HepG2 (cell line): ENCODE measurements around the gene COPZ2. TPM values are rescaled to one million over a fixed set of nuclear protein-coding genes. Genes with fewer than 3 reads are reported as not detected.

Source experiments
- ATAC-seq: fragments of 200-7000 bp; cut with Tn5 transposase; 3 replicates; pipeline ENCODE4 v1.9.1; 2020; ENCODE audit warnings: mild to moderate bottlenecking, moderate library complexity
- BruUV-seq: library from RNA; stranded (reverse); fragments of 400-500 nt; replicated peaks from 2 replicates; lab custom pipeline; 2021; lab: Mats Ljungman, UMichigan
- CTCF ChIA-PET: fragments of 300-600 bp; formaldehyde crosslinking; extraction: SDS; loops from one replicate; lab custom pipeline; 2021; ENCODE audit warnings: low total read pairs, inconsistent platforms, low intra/inter-chr PET ratio; lab: Yijun Ruan, JAX
- POLR2A ChIA-PET: fragments of 350-600 bp; sonication (Branson Sonifier 250); formaldehyde crosslinking; loops from one replicate; lab custom pipeline; 2020; ENCODE audit warnings: antibody characterized with exemption, inconsistent platforms; lab: Yijun Ruan, JAX
- DNase-seq: peaks from one replicate; pipeline ENCODE4 v3.0.0-alpha.2; 2015; ENCODE audit warnings: low spot score
- FAIRE-seq: peaks from 3 replicates; lab custom pipeline; 2011; peaks lifted over from hg19 to GRCh38; lab: Jason Lieb, UNC
- H2AFZ ChIP-seq: one replicate; pipeline ENCODE4 v1.6.1; 2011; ENCODE audit warnings: low read length, inconsistent platforms
- H3K27ac ChIP-seq: fragments of 300-600 bp; 3 replicates; pipeline ENCODE4 v1.8.0; 2011; ENCODE audit warnings: mixed run types, mild to moderate bottlenecking, mixed read lengths, low read length, inconsistent platforms; ENCODE audit not compliant: insufficient read depth; ENCODE audit errors: extremely low read length
- H3K27me3 ChIP-seq, 2 experiments: fragments of 200-600 bp in 1 of 2; 2 replicates in 1 of 2; 3 replicates in 1 of 2; pipeline versions ENCODE4 v1.6.0 to v1.8.0; 2011; ENCODE audit warnings: low read length in 2 of 2, mild to moderate bottlenecking in 2 of 2, moderate library complexity in 2 of 2, inconsistent platforms in 1 of 2; ENCODE audit not compliant: insufficient read depth in 2 of 2, control insufficient read depth in 1 of 2
- H3K36me3 ChIP-seq, 2 experiments: fragments of 200-600 bp in 1 of 2; replicated peaks in 1 of 2; 2 replicates in 1 of 2; 3 replicates in 1 of 2; pipeline versions ENCODE4 v1.5.1 to v1.8.0; 2011; ENCODE audit warnings: low read length in 2 of 2, inconsistent platforms in 1 of 2; ENCODE audit not compliant: insufficient read depth in 2 of 2, control insufficient read depth in 1 of 2
- H3K4me1 ChIP-seq: 2 replicates; pipeline ENCODE4 v1.5.1; 2012; ENCODE audit warnings: low read length, inconsistent platforms; ENCODE audit not compliant: insufficient read depth
- H3K4me2 ChIP-seq: 2 replicates; pipeline ENCODE4 v1.6.0; 2011; ENCODE audit warnings: low read depth, low read length, inconsistent platforms
- H3K4me3 ChIP-seq, 3 experiments: fragments of 200-600 bp in 1 of 3; sonication (generic), shearing (Covaris generic) in 1 of 3; replicated peaks in 1 of 3; 2 replicates each; pipeline ENCODE4 v1.5.1; 2011 to 2016; ENCODE audit warnings: low read length in 3 of 3, inconsistent platforms in 2 of 3, low read depth in 2 of 3, mild to moderate bottlenecking in 2 of 3, control low read depth in 1 of 3, mixed read lengths in 1 of 3; ENCODE audit not compliant: insufficient read depth in 1 of 3
- H3K79me2 ChIP-seq: one replicate; pipeline ENCODE4 v1.6.1; 2011; ENCODE audit warnings: low read length, inconsistent platforms; ENCODE audit not compliant: insufficient read depth
- H3K9ac ChIP-seq: 2 replicates; pipeline ENCODE4 v1.6.0; 2011; ENCODE audit warnings: mild to moderate bottlenecking, low read depth, low read length, inconsistent platforms; ENCODE audit not compliant: insufficient read depth
- H3K9me3 ChIP-seq: 2 replicates; pipeline ENCODE4 v1.5.1; 2012; ENCODE audit warnings: mild to moderate bottlenecking, low read length
- H4K20me1 ChIP-seq: 2 replicates; pipeline ENCODE4 v1.6.0; 2011; ENCODE audit warnings: inconsistent platforms, mild to moderate bottlenecking, low read length, moderate library complexity; ENCODE audit not compliant: insufficient read depth
- DNMT1 ChIP-seq: sonication (generic); formaldehyde crosslinking; IDR thresholded peaks from 2 replicates; pipeline ENCODE4 v1.5.1; 2020; ENCODE audit warnings: mild to moderate bottlenecking, missing genetic modification reagents
- HNRNPK ChIP-seq: fragments of 200-400 bp; formaldehyde crosslinking; IDR thresholded peaks from 2 replicates; pipeline ENCODE4 v1.6.1; 2018; ENCODE audit warnings: low read length, low read depth, moderate library complexity, mild to moderate bottlenecking; ENCODE audit not compliant: poor library complexity, severe bottlenecking
- MATR3 ChIP-seq: sonication (generic); formaldehyde crosslinking; IDR thresholded peaks from 2 replicates; pipeline ENCODE4 v1.4.0; 2020; ENCODE audit warnings: missing genetic modification reagents
- PHF5A ChIP-seq: IDR thresholded peaks from one replicate; pipeline ENCODE4 v1.6.1; 2018; ENCODE audit warnings: low read depth, missing genetic modification reagents; ENCODE audit not compliant: unreplicated experiment
- POLR2A ChIP-seq, 2 experiments: IDR thresholded peaks; 2 replicates each; pipeline ENCODE4 v1.6.1; 2011; ENCODE audit warnings: low read depth in 2 of 2, low read length in 2 of 2, mild to moderate bottlenecking in 1 of 2, moderate library complexity in 1 of 2; ENCODE audit not compliant: insufficient read depth in 1 of 2
- ZNF253 ChIP-seq: sonication (generic); formaldehyde crosslinking; IDR thresholded peaks from 2 replicates; pipeline ENCODE4 v1.8.0; 2022; ENCODE audit warnings: mild to moderate bottlenecking, missing genetic modification reagents, borderline replicate concordance
- ZNF263 ChIP-seq: sonication (generic); formaldehyde crosslinking; IDR thresholded peaks from 2 replicates; pipeline ENCODE4 v1.4.0; 2020; ENCODE audit warnings: missing genetic modification reagents
- ZNF672 ChIP-seq: sonication (generic); formaldehyde crosslinking; IDR thresholded peaks from 2 replicates; pipeline ENCODE4 v1.8.1; 2022; ENCODE audit warnings: missing genetic modification reagents
- WGBS: methylation state at CpG from one replicate; pipeline ENCODE4 v1.1.6; 2017; ENCODE audit warnings: low lambda C conversion rate; 5-methylcytosine and 5-hydroxymethylcytosine counted together
- in situ Hi-C: cut with HindIII; loops from 2 replicates; pipeline ENCODE4 v1.10.0; 2017; ENCODE audit warnings: low pct_unique_long_range_greater_than_20kb; ENCODE audit not compliant: extremely low pct_ligation_motif_present
- intact Hi-C: fragments of 100-400 bp; cut with micrococcal nuclease; formaldehyde crosslinking; loops from one replicate; pipeline ENCODE4 v1.10.0; 2022; ENCODE audit not compliant: unreplicated experiment
- polyA plus RNA-seq, 8 experiments: library from polyadenylated mRNA; depleted of rRNA in 3 of 8; stranded (reverse) in 7 of 8; unstranded in 1 of 8; fragments of >200 nt; fragmentation: Illumina TruSeq in 4 of 8; extraction: Trizol in 4 of 8; gene quantifications; 2 replicates each; pipeline versions ENCODE4 v1.2.1 to v1.2.3, GENCODE V29; 2011 to 2016; ENCODE audit warnings: low read depth in 4 of 8, missing spikeins in 1 of 8, mixed read lengths in 1 of 8; ENCODE audit not compliant: insufficient read depth in 1 of 8
- total RNA-seq, 5 experiments: library from RNA; depleted of rRNA; stranded (reverse); fragments of >200 nt; fragmentation: Illumina TruSeq; extraction: Trizol; gene quantifications; 2 replicates each; pipeline ENCODE4 v1.2.3, GENCODE V29; 2016; ENCODE audit warnings: low read depth in 1 of 5
- TF ChIP-seq, protein P1 (sequence below): sonication (generic); formaldehyde crosslinking; IDR thresholded peaks from 2 replicates; pipeline ENCODE4 v1.8.0; 2022; ENCODE audit warnings: missing genetic modification reagents, mild to moderate bottlenecking, borderline replicate concordance
- TF ChIP-seq, protein P2 (sequence below): sonication (generic); formaldehyde crosslinking; IDR thresholded peaks from 2 replicates; pipeline ENCODE4 v1.5.1; 2020; ENCODE audit warnings: missing genetic modification reagents, mild to moderate bottlenecking, borderline replicate concordance
- TF ChIP-seq, protein P3 (sequence below): IDR thresholded peaks from 2 replicates; pipeline ENCODE4 v1.6.1; 2016; ENCODE audit warnings: low read depth, borderline replicate concordance
- TF ChIP-seq, protein P4 (sequence below): sonication (generic); formaldehyde crosslinking; IDR thresholded peaks from 2 replicates; pipeline ENCODE4 v1.4.0; 2020; ENCODE audit warnings: missing genetic modification reagents

The COPZ2 gene
- total and polyA plus RNA-seq, 2 of the 13 experiments (the other 11 are each of a cell fraction or from before 2014, with no cell fraction given): 0.61 to 1.5 TPM

DNA sequence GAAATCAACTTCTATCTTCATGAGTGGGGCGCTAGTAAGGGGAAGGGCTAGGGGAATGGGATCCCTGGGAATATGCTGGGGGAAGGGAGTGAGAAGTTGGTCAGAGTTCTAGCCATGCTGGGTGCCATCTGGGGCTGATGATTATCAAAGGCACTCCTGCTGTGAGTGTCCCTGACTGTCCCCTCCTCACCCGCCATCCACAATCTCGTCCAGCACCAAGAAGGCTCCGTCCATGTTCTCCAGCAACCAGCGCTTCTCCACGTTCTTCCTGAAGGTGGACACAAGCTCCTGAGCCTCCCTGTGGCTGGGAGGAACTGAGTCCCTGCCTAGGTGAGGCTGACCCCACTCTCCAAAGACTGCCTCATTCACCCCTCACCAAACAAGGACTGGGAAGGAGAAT lies 5.6 kb downstream of the COPZ2 start:
- peaks cover 9% of the 10 kb centered on the region for H3K4me1 ChIP-seq
- no peak overlapping the region for H3K4me3 ChIP-seq
- no peak overlapping the region for H2AFZ ChIP-seq
- no peaks in the 10 kb centered on the region for H3K36me3 ChIP-seq
- no peak overlapping the region for H3K4me2 ChIP-seq
- no peaks in the 10 kb centered on the region for H3K9me3 ChIP-seq
- 48% methylated on average over 6 of the region's 6 CpGs for WGBS
- BruUV-seq: no TSS peak
- no peak overlapping the region for H3K9ac ChIP-seq
- CTCF ChIA-PET: no interaction called here
- H4K20me1 ChIP-seq: no peaks in the 10 kb centered on the region
- no peaks in the 10 kb centered on the region for H3K79me2 ChIP-seq
- intact Hi-C loops (no loop called here), in situ Hi-C loops (no loop called here)
- no peak for TF ChIP-seq MATR3 (CRISPR knock-in tag)
- no peak for TF ChIP-seq PHF5A (CRISPR knock-in tag)
- TF ChIP-seq, protein P1, sequence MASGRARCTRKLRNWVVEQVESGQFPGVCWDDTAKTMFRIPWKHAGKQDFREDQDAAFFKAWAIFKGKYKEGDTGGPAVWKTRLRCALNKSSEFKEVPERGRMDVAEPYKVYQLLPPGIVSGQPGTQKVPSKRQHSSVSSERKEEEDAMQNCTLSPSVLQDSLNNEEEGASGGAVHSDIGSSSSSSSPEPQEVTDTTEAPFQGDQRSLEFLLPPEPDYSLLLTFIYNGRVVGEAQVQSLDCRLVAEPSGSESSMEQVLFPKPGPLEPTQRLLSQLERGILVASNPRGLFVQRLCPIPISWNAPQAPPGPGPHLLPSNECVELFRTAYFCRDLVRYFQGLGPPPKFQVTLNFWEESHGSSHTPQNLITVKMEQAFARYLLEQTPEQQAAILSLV: no peak
- no peak for TF ChIP-seq DNMT1
- TF ChIP-seq, protein P2, sequence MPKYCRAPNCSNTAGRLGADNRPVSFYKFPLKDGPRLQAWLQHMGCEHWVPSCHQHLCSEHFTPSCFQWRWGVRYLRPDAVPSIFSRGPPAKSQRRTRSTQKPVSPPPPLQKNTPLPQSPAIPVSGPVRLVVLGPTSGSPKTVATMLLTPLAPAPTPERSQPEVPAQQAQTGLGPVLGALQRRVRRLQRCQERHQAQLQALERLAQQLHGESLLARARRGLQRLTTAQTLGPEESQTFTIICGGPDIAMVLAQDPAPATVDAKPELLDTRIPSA (CRISPR knock-in tag): no peak
- TF ChIP-seq, protein P3, sequence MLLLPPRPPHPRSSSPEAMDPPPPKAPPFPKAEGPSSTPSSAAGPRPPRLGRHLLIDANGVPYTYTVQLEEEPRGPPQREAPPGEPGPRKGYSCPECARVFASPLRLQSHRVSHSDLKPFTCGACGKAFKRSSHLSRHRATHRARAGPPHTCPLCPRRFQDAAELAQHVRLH: no peak
- TF ChIP-seq, protein P4, sequence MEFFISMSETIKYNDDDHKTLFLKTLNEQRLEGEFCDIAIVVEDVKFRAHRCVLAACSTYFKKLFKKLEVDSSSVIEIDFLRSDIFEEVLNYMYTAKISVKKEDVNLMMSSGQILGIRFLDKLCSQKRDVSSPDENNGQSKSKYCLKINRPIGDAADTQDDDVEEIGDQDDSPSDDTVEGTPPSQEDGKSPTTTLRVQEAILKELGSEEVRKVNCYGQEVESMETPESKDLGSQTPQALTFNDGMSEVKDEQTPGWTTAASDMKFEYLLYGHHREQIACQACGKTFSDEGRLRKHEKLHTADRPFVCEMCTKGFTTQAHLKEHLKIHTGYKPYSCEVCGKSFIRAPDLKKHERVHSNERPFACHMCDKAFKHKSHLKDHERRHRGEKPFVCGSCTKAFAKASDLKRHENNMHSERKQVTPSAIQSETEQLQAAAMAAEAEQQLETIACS: no peak
- TF ChIP-seq ZNF253 (CRISPR knock-in tag): no peak
- TF ChIP-seq POLR2A (IDR thresholded peaks at IDR 0.05; ENCODE audit: insufficient read depth in 1 of 2, low read depth in 2 of 2, low read length in 2 of 2): no peak
- TF ChIP-seq HNRNPK: no peak
- no peak for TF ChIP-seq ZNF672 (CRISPR knock-in tag)
- TF ChIP-seq ZNF263 (CRISPR knock-in tag): no peak
- ATAC-seq (no peak), FAIRE-seq (no peak), DNase-seq (no peak)
- POLR2A ChIA-PET: interaction anchor here (1.0 kb wide), 1 partner anchor 17 kb away, joined by 6 read pairs; the partner anchor contains the start of gene NFE2L1
- peaks cover 1 to 38% of the 10 kb centered on the region in 2 experiments; a peak in 4 of 5 replicates for H3K27me3 ChIP-seq
- no peak overlapping the region for H3K27ac ChIP-seq
